Activated B cell treated with CpG ODN at 0.5 μM for 24 hours (primary cell): ENCODE measurements around the gene RCAN3. TPM values are rescaled to one million over a fixed set of nuclear protein-coding genes. Genes with fewer than 3 reads are reported as not detected.
"Not testable (repeated sequence)": the region's sequence is repeated elsewhere in the genome, so short reads cannot be mapped to it uniquely, and the experiment has no call there.

Experiments
- ATAC-seq: fragments of 200-7000 bp; cut with Tn5 transposase; one replicate; pipeline ENCODE4 v1.10.0; 2021; ENCODE audit warnings: low read depth, mild to moderate bottlenecking, moderate library complexity
- CTCF ChIA-PET: fragments of 350-600 bp; sonication (Branson Sonifier 250); formaldehyde crosslinking; loops from one replicate; lab custom pipeline; 2021; ENCODE audit warnings: antibody characterized with exemption; lab: Charles Lee
- POLR2A ChIA-PET: fragments of 350-600 bp; sonication (Branson Sonifier 250); formaldehyde crosslinking; loops from one replicate; lab custom pipeline; 2021; ENCODE audit warnings: antibody characterized with exemption; lab: Charles Lee
- DNase-seq: peaks from one replicate; pipeline ENCODE4 v3.0.0; 2022
- H3K27ac Mint-ChIP-seq: one replicate; pipeline ENCODE4 v1.8.0; 2020; ENCODE audit warnings: mixed read lengths
- H3K27me3 Mint-ChIP-seq: one replicate; pipeline ENCODE4 v1.8.0; 2021; ENCODE audit warnings: mixed read lengths
- H3K36me3 Mint-ChIP-seq: one replicate; pipeline ENCODE4 v1.8.0; 2021; ENCODE audit warnings: low read depth, mixed read lengths
- H3K4me1 Mint-ChIP-seq: one replicate; pipeline ENCODE4 v1.8.0; 2021; ENCODE audit warnings: mixed read lengths
- H3K4me3 Mint-ChIP-seq: one replicate; pipeline ENCODE4 v1.8.0; 2020; ENCODE audit warnings: mild to moderate bottlenecking, mixed read lengths
- H3K9me3 Mint-ChIP-seq: one replicate; pipeline ENCODE4 v1.8.0; 2020; ENCODE audit warnings: mixed read lengths
- CTCF ChIP-seq: fragments of 200-600 bp; IDR thresholded peaks from one replicate; pipeline ENCODE4 v1.8.0; 2022; ENCODE audit warnings: antibody characterized with exemption, mild to moderate bottlenecking
- intact Hi-C: fragments of 100-400 bp; cut with micrococcal nuclease; formaldehyde crosslinking; loops from one replicate; pipeline ENCODE4 v1.15.1; 2024
- total RNA-seq: library from RNA; stranded (reverse); gene quantifications from 2 replicates; pipeline ENCODE4 v1.2.3, GENCODE V29; 2022

RCAN3 gene
- total RNA-seq, 1 donor from 2014 or later = 23.6 TPM

- no peaks in the 10 kb centered on the region for H3K9me3 Mint-ChIP-seq
- H3K4me3 Mint-ChIP-seq = no peak overlapping the region
- intact Hi-C loops = loop anchor here (10.0 kb wide), 1 partner anchor 237 kb away; the partner anchor contains the start of gene CLIC4
- no peak for TF ChIP-seq CTCF
- no peaks in the 10 kb centered on the region for H3K27me3 Mint-ChIP-seq
- no peak for DNase-seq
- H3K36me3 Mint-ChIP-seq = peaks cover 26% of the 10 kb centered on the region
- POLR2A ChIA-PET = no interaction called here
- peaks cover 45% of the 10 kb centered on the region for H3K4me1 Mint-ChIP-seq
- no peak for ATAC-seq
- H3K27ac Mint-ChIP-seq = no peak overlapping the region
- CTCF ChIA-PET = no interaction called here
Measured at GRCh38 chr1:24507405-24507804, 4.8 kb downstream of the RCAN3 start.

- Mint-ChIP-seq H3K36me3 (peaks cover 23% of the 10 kb centered on the region), H3K27ac (no peak overlapping the region), H3K27me3 (no peaks in the 10 kb centered on the region), H3K4me1 (peaks cover 38% of the 10 kb centered on the region), H3K4me3 (no peak overlapping the region), H3K9me3 (no peaks in the 10 kb centered on the region)
- TF ChIP-seq CTCF = no peak
- CTCF ChIA-PET = no interaction called here
- POLR2A ChIA-PET = interaction anchor here (1.6 kb wide), 1 partner anchor 28 kb away, joined by 5 read pairs; no protein-coding TSS in a partner anchor
- DNase-seq (no peak), ATAC-seq (no peak)
- intact Hi-C loops = loop anchor here (10.0 kb wide), 1 partner anchor 236 kb away; the partner anchor contains the start of gene CLIC4
Measured at GRCh38 chr1:24508911-24509310, 6.3 kb downstream of the RCAN3 start.

GRCh38 chr1:24513706-24514105 lies 11.1 kb downstream of the RCAN3 start:
- H3K9me3 Mint-ChIP-seq = no peaks in the 10 kb centered on the region
- H3K27ac Mint-ChIP-seq = peak overlapping the region; percentile 19
- no peak overlapping the region for H3K4me3 Mint-ChIP-seq
- ATAC-seq = no peak
- no peak for DNase-seq
- no peak for TF ChIP-seq CTCF
- peaks cover 10% of the 10 kb centered on the region for H3K4me1 Mint-ChIP-seq
- intact Hi-C loops = no loop called here
- CTCF ChIA-PET = no interaction called here
- POLR2A ChIA-PET = no interaction called here
- no peaks in the 10 kb centered on the region for H3K27me3 Mint-ChIP-seq
- peaks cover 42% of the 10 kb centered on the region for H3K36me3 Mint-ChIP-seq

GRCh38 chr1:24514946-24515345 lies 12.3 kb downstream of the RCAN3 start:
- TF ChIP-seq CTCF = no peak
- H3K9me3 Mint-ChIP-seq = no peaks in the 10 kb centered on the region
- intact Hi-C loops = no loop called here
- no peak for DNase-seq
- no peak overlapping the region for H3K27ac Mint-ChIP-seq
- H3K27me3 Mint-ChIP-seq = no peaks in the 10 kb centered on the region
- ChIA-PET POLR2A (interaction anchor here (1.0 kb wide), 1 partner anchor 37 kb away, joined by 3 read pairs; no protein-coding TSS in a partner anchor), CTCF (interaction anchor here (1.9 kb wide), 1 partner anchor 72 kb away, joined by 6 read pairs; no protein-coding TSS in a partner anchor)
- peaks cover 37% of the 10 kb centered on the region for H3K36me3 Mint-ChIP-seq
- H3K4me1 Mint-ChIP-seq = peaks cover under 1% of the 10 kb centered on the region
- no peak overlapping the region for H3K4me3 Mint-ChIP-seq
- no peak for ATAC-seq

- ChIA-PET CTCF (interaction anchor here (1.0 to 1.9 kb wide), 2 partner anchors 11 to 71 kb away, joined by 5 to 6 read pairs; no protein-coding TSS in a partner anchor), POLR2A (interaction anchor here (1.0 kb wide), 1 partner anchor 11 kb away, joined by 4 read pairs; no protein-coding TSS in a partner anchor)
- peaks cover 43% of the 10 kb centered on the region for H3K36me3 Mint-ChIP-seq
- H3K4me1 Mint-ChIP-seq, H3K27me3 Mint-ChIP-seq, H3K9me3 Mint-ChIP-seq, H3K27ac Mint-ChIP-seq, DNase-seq, ATAC-seq, intact Hi-C loops, H3K4me3 Mint-ChIP-seq: not testable (repeated sequence)
Measured at GRCh38 chr1:24515671-24516209, 13.1 kb downstream of the RCAN3 start.
